GM12865 (cell line): Measurements from ENCODE around the gene FCN1.
"Not testable (repeated sequence)": the region's sequence is repeated elsewhere in the genome, so short reads cannot be mapped to it uniquely, and the experiment has no call there.

Source experiments
- DNase-seq: peaks from one replicate; pipeline ENCODE4 v3.0.0; 2010; ENCODE audit warnings: low read depth
- H3K4me3 ChIP-seq: 2 replicates; pipeline ENCODE4 v1.5.1; 2011; ENCODE audit warnings: mild to moderate bottlenecking, low read depth, low read length, control low read depth
- TF ChIP-seq, protein P1 (sequence below): IDR thresholded peaks from 2 replicates; pipeline ENCODE4 v1.5.1; 2011; ENCODE audit warnings: low read length, control low read depth, low read depth, inconsistent platforms; ENCODE audit not compliant: insufficient read depth; ENCODE audit errors: missing control alignments

Gene FCN1

GRCh38 chr9:134959126-134959970 is 41.6 kb upstream of the FCN1 start:
- no peak for DNase-seq
- TF ChIP-seq, protein P1, sequence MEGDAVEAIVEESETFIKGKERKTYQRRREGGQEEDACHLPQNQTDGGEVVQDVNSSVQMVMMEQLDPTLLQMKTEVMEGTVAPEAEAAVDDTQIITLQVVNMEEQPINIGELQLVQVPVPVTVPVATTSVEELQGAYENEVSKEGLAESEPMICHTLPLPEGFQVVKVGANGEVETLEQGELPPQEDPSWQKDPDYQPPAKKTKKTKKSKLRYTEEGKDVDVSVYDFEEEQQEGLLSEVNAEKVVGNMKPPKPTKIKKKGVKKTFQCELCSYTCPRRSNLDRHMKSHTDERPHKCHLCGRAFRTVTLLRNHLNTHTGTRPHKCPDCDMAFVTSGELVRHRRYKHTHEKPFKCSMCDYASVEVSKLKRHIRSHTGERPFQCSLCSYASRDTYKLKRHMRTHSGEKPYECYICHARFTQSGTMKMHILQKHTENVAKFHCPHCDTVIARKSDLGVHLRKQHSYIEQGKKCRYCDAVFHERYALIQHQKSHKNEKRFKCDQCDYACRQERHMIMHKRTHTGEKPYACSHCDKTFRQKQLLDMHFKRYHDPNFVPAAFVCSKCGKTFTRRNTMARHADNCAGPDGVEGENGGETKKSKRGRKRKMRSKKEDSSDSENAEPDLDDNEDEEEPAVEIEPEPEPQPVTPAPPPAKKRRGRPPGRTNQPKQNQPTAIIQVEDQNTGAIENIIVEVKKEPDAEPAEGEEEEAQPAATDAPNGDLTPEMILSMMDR, result no peak
- H3K4me3 ChIP-seq, result no peak overlapping the region

GRCh38 chr9:134957945-134958227 is 40.2 kb upstream of the FCN1 start:
- no peak for DNase-seq
- no peak overlapping the region for H3K4me3 ChIP-seq
- TF ChIP-seq, protein P1, result no peak

DNA sequence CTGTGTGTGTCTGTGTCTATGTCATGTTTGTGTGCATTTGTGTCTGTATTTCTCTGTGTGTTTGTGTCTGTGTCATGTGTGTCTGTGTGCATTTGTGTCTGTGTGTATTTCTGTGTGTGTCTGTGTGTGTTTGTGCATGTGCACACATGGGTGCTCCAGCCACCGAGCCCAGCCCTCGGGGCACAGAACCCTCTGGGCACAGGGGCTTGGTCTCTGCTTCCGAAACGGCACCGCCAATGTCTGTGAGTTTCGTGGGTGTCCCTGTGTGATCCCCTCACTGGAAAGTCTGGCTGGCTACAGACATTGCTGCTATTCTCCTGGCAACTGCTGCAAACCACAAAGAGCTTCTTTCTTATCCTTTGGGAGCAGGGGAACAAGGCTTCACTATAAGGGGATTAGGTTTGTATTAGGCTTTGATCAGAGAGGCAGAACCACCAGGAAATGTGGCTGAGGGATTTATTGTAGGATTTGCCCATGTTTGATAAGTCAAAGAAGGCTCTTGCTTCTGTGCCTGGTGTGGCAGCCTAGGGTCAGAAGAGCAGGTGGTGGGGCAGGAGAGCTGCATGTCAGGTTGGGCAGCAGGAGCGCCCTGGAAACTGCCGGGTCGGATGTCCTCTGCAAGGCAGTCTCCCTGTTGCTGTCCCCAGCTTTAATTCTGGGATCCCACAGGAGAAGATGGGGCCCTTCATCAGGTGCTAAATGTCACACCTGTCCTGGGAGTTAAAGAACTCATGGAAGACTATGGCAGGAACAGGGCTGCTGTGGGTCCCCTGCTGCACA is 39.6 kb upstream of the FCN1 start:
- no peak overlapping the region for H3K4me3 ChIP-seq
- DNase-seq, result no peak
- TF ChIP-seq, protein P1, result no peak

GRCh38 chr9:134956387-134956786 is 38.7 kb upstream of the FCN1 start:
- H3K4me3 ChIP-seq, DNase-seq: not testable (repeated sequence)

DNA sequence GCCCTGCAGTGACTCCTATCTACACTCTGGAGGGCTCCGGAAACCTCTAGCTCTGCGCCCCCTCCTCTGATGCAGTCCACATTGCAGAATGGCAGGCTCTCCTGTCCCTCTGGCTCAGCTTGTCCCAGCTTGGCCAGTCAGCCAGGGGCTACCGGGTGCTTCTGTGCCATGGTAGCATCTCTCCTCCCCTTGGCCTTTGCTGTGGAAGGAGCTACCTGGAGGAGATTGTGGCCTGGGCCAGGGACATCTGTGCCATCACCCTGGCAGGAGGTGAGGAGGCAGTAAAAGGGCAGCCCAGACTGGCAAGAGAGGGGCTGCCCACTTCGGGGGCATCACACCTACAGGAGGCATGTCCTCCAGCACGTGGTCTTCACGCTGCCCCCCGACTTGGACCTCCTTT is 38.1 kb upstream of the FCN1 start:
- TF ChIP-seq, protein P1, result no peak
- DNase-seq, result no peak
- H3K4me3 ChIP-seq, result no peak overlapping the region

DNA sequence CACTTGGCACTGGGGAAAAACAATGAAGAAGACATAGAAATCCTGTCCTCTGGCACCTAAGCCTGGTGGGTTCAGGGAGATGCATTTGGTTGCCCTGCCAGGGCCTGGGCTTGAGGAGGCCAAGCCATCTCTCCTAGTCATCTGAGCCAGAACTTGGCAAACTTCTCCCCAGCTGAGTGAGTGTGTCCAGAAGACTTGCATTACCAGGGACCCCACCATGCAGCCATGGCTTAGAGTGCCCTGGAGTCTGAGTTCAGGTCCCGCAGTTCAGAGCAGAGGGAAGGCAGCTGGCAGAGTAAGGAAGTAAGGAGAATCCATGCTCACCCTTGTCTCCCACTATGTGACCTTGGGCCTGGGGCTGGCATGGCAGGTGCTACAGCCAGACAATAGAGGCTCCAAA is 37.4 kb upstream of the FCN1 start:
- no peak for DNase-seq
- no peak overlapping the region for H3K4me3 ChIP-seq
- TF ChIP-seq, protein P1, result no peak

GRCh38 chr9:134951994-134952393 is 34.3 kb upstream of the FCN1 start:
- no peak overlapping the region for H3K4me3 ChIP-seq
- TF ChIP-seq, protein P1, result no peak
- no peak for DNase-seq
